Fibroblast of lung (primary cell): ENCODE data around the gene EPB41.
"Not testable (repeated sequence)": the region's sequence is repeated elsewhere in the genome, so short reads cannot be mapped to it uniquely, and the experiment has no call there.

ENCODE experiments used
- CTCF ChIP-seq, 2 donors: IDR thresholded peaks in 1 of 2; conservative IDR thresholded peaks in 1 of 2; 1 replicate in 1 of 2; 2 replicates in 1 of 2; pipeline ENCODE4 v1.5.1; 2011 to 2012; ENCODE audit warnings: low read length in 2 of 2, control low read depth in 1 of 2, inconsistent platforms in 1 of 2, low read depth in 1 of 2, mild to moderate bottlenecking in 1 of 2
- EZH2 ChIP-seq: IDR thresholded peaks from 2 replicates; pipeline ENCODE4 v1.5.1; 2012; ENCODE audit warnings: low read length, control low read depth, mild to moderate bottlenecking; ENCODE audit errors: missing control alignments

- TF ChIP-seq EZH2; CTCF (conservative IDR thresholded peaks at IDR 0.05 in 1 of 2, IDR thresholded peaks at IDR 0.05 in 1 of 2; ENCODE audit: low read depth in 1 of 2, low read length in 2 of 2): not testable (repeated sequence)
Measured at GRCh38 chr1:29108041-29108440, 193.7 kb downstream of the EPB41 start.
